Right forelimb (tissue), 1 donor: ENCODE results near the gene CLEC11A.

Source experiments
- DNase-seq: peaks from one replicate; pipeline ENCODE4 v3.0.0-alpha.2; 2018

Gene CLEC11A

GRCh38 chr19:50705422-50706019 lies 17.6 kb upstream of the CLEC11A start:
- no peak for DNase-seq

GRCh38 chr19:50706387-50706786 lies 16.8 kb upstream of the CLEC11A start:
- no peak for DNase-seq

GRCh38 chr19:50708179-50708879 lies 14.8 kb upstream of the CLEC11A start:
- no peak for DNase-seq

- no peak for DNase-seq
These were observed 13.1 kb upstream of the CLEC11A start for GRCh38 chr19:50710094-50710493.

- no peak for DNase-seq
These were observed 12.6 kb upstream of the CLEC11A start for GRCh38 chr19:50710612-50711011.

GRCh38 chr19:50711196-50711595 lies 12.0 kb upstream of the CLEC11A start:
- DNase-seq = no peak

GRCh38 chr19:50711805-50712204 lies 11.4 kb upstream of the CLEC11A start:
- DNase-seq = no peak

GRCh38 chr19:50712833-50713232 lies 10.3 kb upstream of the CLEC11A start:
- no peak for DNase-seq

GRCh38 chr19:50713556-50714236 lies 9.5 kb upstream of the CLEC11A start:
- no peak for DNase-seq

GRCh38 chr19:50716178-50717025 lies 6.8 kb upstream of the CLEC11A start:
- DNase-seq = no peak

GRCh38 chr19:50717026-50717723 lies 6.0 kb upstream of the CLEC11A start:
- DNase-seq = no peak

GRCh38 chr19:50717891-50718254 lies 5.3 kb upstream of the CLEC11A start:
- no peak for DNase-seq

- DNase-seq = no peak
These were observed 4.7 kb upstream of the CLEC11A start for GRCh38 chr19:50718255-50719118.

GRCh38 chr19:50719119-50719435 lies 4.1 kb upstream of the CLEC11A start:
- no peak for DNase-seq

GRCh38 chr19:50719566-50719965 lies 3.6 kb upstream of the CLEC11A start, which contains the start of gene SHANK1:
Gene SHANK1 (minus strand): TSS chr19:50719802. CDS start chr19:50716919, 2,883 bp downstream.
- DNase-seq = no peak

GRCh38 chr19:50720181-50720920 lies 2.8 kb upstream of the CLEC11A start:
- DNase-seq = no peak

- DNase-seq = peak; percentile 56
These were observed 2.2 kb upstream of the CLEC11A start for GRCh38 chr19:50720921-50721381.

- peak; percentile 60 for DNase-seq
These were observed 1.6 kb upstream of the CLEC11A start for GRCh38 chr19:50721441-50722137.

GRCh38 chr19:50722201-50723013 lies 757 bp upstream of the CLEC11A start:
- no peak for DNase-seq
